Fibroblast of lung (primary cell): ENCODE results near the gene NOL12. TPM values are rescaled to one million over a fixed set of nuclear protein-coding genes. Genes with fewer than 3 reads are reported as not detected.

Experiments used
- DNase-seq, 2 donors: peaks; one replicate each; pipeline versions ENCODE4 v3.0.0 to v3.0.0-alpha.2; 2010; ENCODE audit warnings: low read depth in 2 of 2
- H2AFZ ChIP-seq: 2 replicates; pipeline ENCODE4 v1.5.1; 2012; ENCODE audit warnings: low read length, control low read depth, inconsistent platforms
- H3K27ac ChIP-seq: 2 replicates; pipeline ENCODE4 v1.5.1; 2011; ENCODE audit warnings: low read length, control low read depth; ENCODE audit not compliant: insufficient read depth
- H3K27me3 ChIP-seq: 2 replicates; pipeline ENCODE4 v1.5.1; 2011; ENCODE audit warnings: mild to moderate bottlenecking, low read length; ENCODE audit not compliant: control insufficient read depth, insufficient read depth
- H3K36me3 ChIP-seq: 2 replicates; pipeline ENCODE4 v1.5.1; 2011; ENCODE audit warnings: low read length; ENCODE audit not compliant: control insufficient read depth, insufficient read depth
- H3K4me1 ChIP-seq: 2 replicates; pipeline ENCODE4 v1.5.1; 2011; ENCODE audit warnings: low read length; ENCODE audit not compliant: control insufficient read depth, insufficient read depth; ENCODE audit errors: extremely low read depth
- H3K4me2 ChIP-seq: 2 replicates; pipeline ENCODE4 v1.5.1; 2011; ENCODE audit warnings: low read length, control low read depth; ENCODE audit not compliant: insufficient read depth; ENCODE audit errors: extremely low read depth
- H3K4me3 ChIP-seq, 4 experiments: fragments of 200-600 bp in 1 of 4; sonication (generic) in 1 of 4; replicated peaks in 1 of 4; 2 replicates each; pipeline ENCODE4 v1.5.1; 2011 to 2016; ENCODE audit warnings: low read length in 4 of 4, low read depth in 3 of 4, mild to moderate bottlenecking in 3 of 4, control low read depth in 2 of 4, inconsistent platforms in 1 of 4, mixed read lengths in 1 of 4; ENCODE audit not compliant: insufficient read depth in 1 of 4; ENCODE audit errors: control extremely low read depth in 1 of 4
- H3K79me2 ChIP-seq: 2 replicates; pipeline ENCODE4 v1.5.1; 2012; ENCODE audit warnings: mild to moderate bottlenecking, low read length, inconsistent platforms; ENCODE audit not compliant: control insufficient read depth, insufficient read depth
- H3K9ac ChIP-seq: 2 replicates; pipeline ENCODE4 v1.5.1; 2011; ENCODE audit warnings: mild to moderate bottlenecking, low read length, control low read depth; ENCODE audit not compliant: insufficient read depth
- H3K9me3 ChIP-seq: 2 replicates; pipeline ENCODE4 v1.5.1; 2012; ENCODE audit warnings: low read depth, low read length; ENCODE audit not compliant: control insufficient read depth, insufficient read depth
- H4K20me1 ChIP-seq: 2 replicates; pipeline ENCODE4 v1.5.1; 2011; ENCODE audit warnings: low read length; ENCODE audit not compliant: control insufficient read depth, insufficient read depth; ENCODE audit errors: extremely low read depth
- CTCF ChIP-seq, 2 donors: IDR thresholded peaks in 1 of 2; conservative IDR thresholded peaks in 1 of 2; 1 replicate in 1 of 2; 2 replicates in 1 of 2; pipeline ENCODE4 v1.5.1; 2011 to 2012; ENCODE audit warnings: low read length in 2 of 2, control low read depth in 1 of 2, inconsistent platforms in 1 of 2, low read depth in 1 of 2, mild to moderate bottlenecking in 1 of 2
- EZH2 ChIP-seq: IDR thresholded peaks from 2 replicates; pipeline ENCODE4 v1.5.1; 2012; ENCODE audit warnings: low read length, control low read depth, mild to moderate bottlenecking; ENCODE audit errors: missing control alignments
- polyA plus RNA-seq, 2 donors: library from polyadenylated mRNA; depleted of rRNA in 1 of 2; stranded (reverse) in 1 of 2; unstranded in 1 of 2; fragments of >200 nt; gene quantifications; 2 replicates each; pipeline ENCODE4 v1.2.1, GENCODE V29; 2011 to 2012; ENCODE audit warnings: missing spikeins in 1 of 2
- total RNA-seq: library from RNA; depleted of rRNA; stranded (reverse); fragments of >200 nt; gene quantifications from 2 replicates; pipeline ENCODE4 v1.2.1, GENCODE V29; 2014

Gene NOL12
- total and polyA plus RNA-seq, 2 donors (not counting 1 experiment from before 2014, with no cell fraction given): 12.8 to 15.4 TPM

GRCh38 chr22:37681001-37681424 lies 5.1 kb upstream of the NOL12 start:
- Histone ChIP-seq H3K4me2 (no peak overlapping the region), H2AFZ (no peak overlapping the region), H3K79me2 (peaks cover 25% of the 10 kb centered on the region), H4K20me1 (peaks cover 3% of the 10 kb centered on the region), H3K27ac (peak overlapping the region; percentile 42), H3K27me3 (no peaks in the 10 kb centered on the region), H3K4me3 (no peak overlapping the region), H3K9me3 (no peaks in the 10 kb centered on the region), H3K36me3 (peaks cover 17% of the 10 kb centered on the region), H3K9ac (no peak overlapping the region), H3K4me1 (peaks cover 11% of the 10 kb centered on the region)
- TF ChIP-seq EZH2 (no peak), CTCF (conservative IDR thresholded peaks at IDR 0.05 in 1 of 2, IDR thresholded peaks at IDR 0.05 in 1 of 2; ENCODE audit: low read depth in 1 of 2, low read length in 2 of 2) (no peak)
- peak; percentile 28 to 72 for DNase-seq

- TF ChIP-seq CTCF (conservative IDR thresholded peaks at IDR 0.05 in 1 of 2, IDR thresholded peaks at IDR 0.05 in 1 of 2; ENCODE audit: low read depth in 1 of 2, low read length in 2 of 2): peak; percentile 85 to 91
- TF ChIP-seq EZH2: no peak
- Histone ChIP-seq H4K20me1 (peaks cover 3% of the 10 kb centered on the region), H3K9me3 (no peaks in the 10 kb centered on the region), H3K9ac (no peak overlapping the region), H3K79me2 (peaks cover 20% of the 10 kb centered on the region), H3K27me3 (no peaks in the 10 kb centered on the region), H2AFZ (no peak overlapping the region), H3K4me3 (no peak overlapping the region), H3K27ac (peak overlapping the region; percentile 42), H3K36me3 (peaks cover 15% of the 10 kb centered on the region), H3K4me1 (peaks cover 11% of the 10 kb centered on the region), H3K4me2 (no peak overlapping the region)
- DNase-seq: peak; percentile 70 to 80
Measured at GRCh38 chr22:37681556-37682049, 4.5 kb upstream of the NOL12 start.

- Histone ChIP-seq H2AFZ (no peak overlapping the region), H3K27ac (no peak overlapping the region), H3K36me3 (peaks cover 10% of the 10 kb centered on the region), H3K4me1 (peaks cover 8% of the 10 kb centered on the region), H3K4me3 (no peak overlapping the region), H3K9me3 (no peaks in the 10 kb centered on the region), H4K20me1 (peaks cover 1% of the 10 kb centered on the region), H3K9ac (no peak overlapping the region), H3K79me2 (peaks cover 14% of the 10 kb centered on the region), H3K27me3 (no peaks in the 10 kb centered on the region), H3K4me2 (no peak overlapping the region)
- DNase-seq: no peak
- TF ChIP-seq EZH2: no peak
- no peak for TF ChIP-seq CTCF (conservative IDR thresholded peaks at IDR 0.05 in 1 of 2, IDR thresholded peaks at IDR 0.05 in 1 of 2; ENCODE audit: low read depth in 1 of 2, low read length in 2 of 2)
Measured at GRCh38 chr22:37684803-37685615, 1.1 kb upstream of the NOL12 start.
